ENCODE measurements around the gene KATNB1.

DNA sequence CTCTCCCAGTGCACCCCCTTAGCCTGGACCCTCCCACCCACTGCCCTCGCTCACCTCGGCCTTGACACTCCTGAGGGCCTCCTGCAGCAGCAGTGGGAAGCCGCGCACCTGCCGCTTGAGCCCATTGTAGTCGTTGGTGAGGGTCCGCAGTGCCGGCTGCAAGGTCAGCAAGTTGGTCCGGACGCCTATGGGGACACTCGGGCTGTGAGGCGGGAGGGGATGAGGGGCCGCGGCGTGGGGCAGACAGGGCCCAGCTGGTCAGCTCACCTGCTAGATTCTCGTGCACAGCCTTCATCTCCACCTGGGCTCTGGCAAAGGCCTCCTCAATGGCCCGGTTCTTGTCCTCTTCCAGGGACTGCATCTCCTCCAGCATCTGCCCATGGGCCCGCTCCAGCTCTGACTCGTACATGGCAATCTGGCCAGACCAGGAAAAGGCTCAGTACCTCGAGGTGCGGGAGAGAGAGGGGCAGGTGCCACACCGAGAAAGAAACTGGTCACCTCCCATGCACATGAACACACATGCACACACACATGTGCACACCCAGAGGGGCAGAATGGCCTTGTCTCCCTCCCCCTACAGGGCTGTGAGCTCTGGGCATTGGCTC, 34.1 kb downstream of the KATNB1 start:
- TF ChIP-seq POLR2AphosphoS5 (IDR thresholded peaks at IDR 0.05) (no peak), CTCF (IDR thresholded peaks at IDR 0.05) (no peak)

Data from breast epithelium (tissue), 3 donors.